HepG2 (cell line): ENCODE results near the gene ARF6. TPM values are rescaled to one million over a fixed set of nuclear protein-coding genes. Genes with fewer than 3 reads are reported as not detected.
A peak's percentile ranks its signal among the peaks of the same experiment; 100 is the strongest.

Source experiments
- ATAC-seq: fragments of 200-7000 bp; cut with Tn5 transposase; 3 replicates; pipeline ENCODE4 v1.9.1; 2020; ENCODE audit warnings: mild to moderate bottlenecking, moderate library complexity
- BruUV-seq: library from RNA; stranded (reverse); fragments of 400-500 nt; replicated peaks from 2 replicates; lab custom pipeline; 2021; lab: Mats Ljungman, UMichigan
- CTCF ChIA-PET: fragments of 300-600 bp; formaldehyde crosslinking; extraction: SDS; loops from one replicate; lab custom pipeline; 2021; ENCODE audit warnings: low total read pairs, inconsistent platforms, low intra/inter-chr PET ratio; lab: Yijun Ruan, JAX
- POLR2A ChIA-PET: fragments of 350-600 bp; sonication (Branson Sonifier 250); formaldehyde crosslinking; loops from one replicate; lab custom pipeline; 2020; ENCODE audit warnings: antibody characterized with exemption, inconsistent platforms; lab: Yijun Ruan, JAX
- DNase-seq: peaks from one replicate; pipeline ENCODE4 v3.0.0-alpha.2; 2015; ENCODE audit warnings: low spot score
- FAIRE-seq: peaks from 3 replicates; lab custom pipeline; 2011; peaks lifted over from hg19 to GRCh38; lab: Jason Lieb, UNC
- H2AFZ ChIP-seq: one replicate; pipeline ENCODE4 v1.6.1; 2011; ENCODE audit warnings: low read length, inconsistent platforms
- H3K27ac ChIP-seq: fragments of 300-600 bp; 3 replicates; pipeline ENCODE4 v1.8.0; 2011; ENCODE audit warnings: mixed run types, mild to moderate bottlenecking, mixed read lengths, low read length, inconsistent platforms; ENCODE audit not compliant: insufficient read depth; ENCODE audit errors: extremely low read length
- H3K27me3 ChIP-seq, 2 experiments: fragments of 200-600 bp in 1 of 2; 2 replicates in 1 of 2; 3 replicates in 1 of 2; pipeline versions ENCODE4 v1.6.0 to v1.8.0; 2011; ENCODE audit warnings: low read length in 2 of 2, mild to moderate bottlenecking in 2 of 2, moderate library complexity in 2 of 2, inconsistent platforms in 1 of 2; ENCODE audit not compliant: insufficient read depth in 2 of 2, control insufficient read depth in 1 of 2
- H3K36me3 ChIP-seq, 2 experiments: fragments of 200-600 bp in 1 of 2; replicated peaks in 1 of 2; 2 replicates in 1 of 2; 3 replicates in 1 of 2; pipeline versions ENCODE4 v1.5.1 to v1.8.0; 2011; ENCODE audit warnings: low read length in 2 of 2, inconsistent platforms in 1 of 2; ENCODE audit not compliant: insufficient read depth in 2 of 2, control insufficient read depth in 1 of 2
- H3K4me1 ChIP-seq: 2 replicates; pipeline ENCODE4 v1.5.1; 2012; ENCODE audit warnings: low read length, inconsistent platforms; ENCODE audit not compliant: insufficient read depth
- H3K4me2 ChIP-seq: 2 replicates; pipeline ENCODE4 v1.6.0; 2011; ENCODE audit warnings: low read depth, low read length, inconsistent platforms
- H3K4me3 ChIP-seq, 3 experiments: fragments of 200-600 bp in 1 of 3; sonication (generic), shearing (Covaris generic) in 1 of 3; replicated peaks in 1 of 3; 2 replicates each; pipeline ENCODE4 v1.5.1; 2011 to 2016; ENCODE audit warnings: low read length in 3 of 3, inconsistent platforms in 2 of 3, low read depth in 2 of 3, mild to moderate bottlenecking in 2 of 3, control low read depth in 1 of 3, mixed read lengths in 1 of 3; ENCODE audit not compliant: insufficient read depth in 1 of 3
- H3K79me2 ChIP-seq: one replicate; pipeline ENCODE4 v1.6.1; 2011; ENCODE audit warnings: low read length, inconsistent platforms; ENCODE audit not compliant: insufficient read depth
- H3K9ac ChIP-seq: 2 replicates; pipeline ENCODE4 v1.6.0; 2011; ENCODE audit warnings: mild to moderate bottlenecking, low read depth, low read length, inconsistent platforms; ENCODE audit not compliant: insufficient read depth
- H3K9me3 ChIP-seq: 2 replicates; pipeline ENCODE4 v1.5.1; 2012; ENCODE audit warnings: mild to moderate bottlenecking, low read length
- H4K20me1 ChIP-seq: 2 replicates; pipeline ENCODE4 v1.6.0; 2011; ENCODE audit warnings: inconsistent platforms, mild to moderate bottlenecking, low read length, moderate library complexity; ENCODE audit not compliant: insufficient read depth
- BCL3 ChIP-seq: sonication (generic); formaldehyde crosslinking; IDR thresholded peaks from 2 replicates; pipeline ENCODE4 v1.5.1; 2020; ENCODE audit warnings: mild to moderate bottlenecking, missing genetic modification reagents, moderate library complexity
- CREB1 ChIP-seq, 2 experiments: fragments of 450-650 bp in 1 of 2; IDR thresholded peaks; 2 replicates each; pipeline ENCODE4 v1.6.1; 2016 to 2017; ENCODE audit warnings: control low read depth in 1 of 2, mild to moderate bottlenecking in 1 of 2, missing compliant biosample characterization in 1 of 2, missing genetic modification characterization in 1 of 2
- HDAC2 ChIP-seq: sonication (generic); formaldehyde crosslinking; IDR thresholded peaks from 2 replicates; pipeline ENCODE4 v1.4.0; 2020; ENCODE audit warnings: missing genetic modification reagents
- JARID2 ChIP-seq: sonication (generic); formaldehyde crosslinking; IDR thresholded peaks from 2 replicates; pipeline ENCODE4 v1.8.1; 2023; ENCODE audit warnings: missing genetic modification reagents, inconsistent platforms; ENCODE audit not compliant: insufficient replicate concordance
- NPAS2 ChIP-seq: sonication (generic); formaldehyde crosslinking; IDR thresholded peaks from 2 replicates; pipeline ENCODE4 v1.8.0; 2022; ENCODE audit warnings: mild to moderate bottlenecking, missing genetic modification reagents, borderline replicate concordance
- POGZ ChIP-seq: sonication (generic); formaldehyde crosslinking; IDR thresholded peaks from 2 replicates; pipeline ENCODE4 v1.4.0; 2020; ENCODE audit warnings: mild to moderate bottlenecking, missing genetic modification reagents
- SALL1 ChIP-seq: sonication (generic); formaldehyde crosslinking; IDR thresholded peaks from 2 replicates; pipeline ENCODE4 v1.8.0; 2022; ENCODE audit warnings: mild to moderate bottlenecking, missing genetic modification reagents
- SMAD3 ChIP-seq: sonication (generic); formaldehyde crosslinking; IDR thresholded peaks from 2 replicates; pipeline ENCODE4 v1.4.0; 2020; ENCODE audit warnings: missing genetic modification reagents
- SRF ChIP-seq: IDR thresholded peaks from 2 replicates; pipeline ENCODE4 v1.6.1; 2011; ENCODE audit warnings: mild to moderate bottlenecking, low read depth, low read length, moderate library complexity
- TAF15 ChIP-seq: fragments of 200-400 bp; formaldehyde crosslinking; IDR thresholded peaks from one replicate; pipeline ENCODE4 v1.6.1; 2018; ENCODE audit warnings: mild to moderate bottlenecking, low read depth, low read length; ENCODE audit not compliant: poor library complexity, severe bottlenecking
- ZNF362 ChIP-seq: sonication (generic); formaldehyde crosslinking; IDR thresholded peaks from 2 replicates; pipeline ENCODE4 v1.4.0; 2020; ENCODE audit warnings: missing genetic modification reagents, mild to moderate bottlenecking, borderline replicate concordance
- ZNF503 ChIP-seq: sonication (generic); formaldehyde crosslinking; IDR thresholded peaks from 2 replicates; pipeline ENCODE4 v1.4.0; 2020; ENCODE audit warnings: missing genetic modification reagents
- ZNF598 ChIP-seq: sonication (generic); formaldehyde crosslinking; IDR thresholded peaks from 2 replicates; pipeline ENCODE4 v1.5.1; 2020; ENCODE audit warnings: mild to moderate bottlenecking, missing genetic modification reagents, borderline replicate concordance
- ZNF800 ChIP-seq: sonication (generic); formaldehyde crosslinking; IDR thresholded peaks from 2 replicates; pipeline ENCODE4 v1.4.0; 2020; ENCODE audit warnings: missing genetic modification reagents
- ZXDC ChIP-seq: sonication (generic); formaldehyde crosslinking; IDR thresholded peaks from 2 replicates; pipeline ENCODE4 v1.5.0; 2020; ENCODE audit warnings: mild to moderate bottlenecking, missing genetic modification reagents
- WGBS: methylation state at CpG from one replicate; pipeline ENCODE4 v1.1.6; 2017; ENCODE audit warnings: low lambda C conversion rate; 5-methylcytosine and 5-hydroxymethylcytosine counted together
- in situ Hi-C: cut with HindIII; loops from 2 replicates; pipeline ENCODE4 v1.10.0; 2017; ENCODE audit warnings: low pct_unique_long_range_greater_than_20kb; ENCODE audit not compliant: extremely low pct_ligation_motif_present
- intact Hi-C: fragments of 100-400 bp; cut with micrococcal nuclease; formaldehyde crosslinking; loops from one replicate; pipeline ENCODE4 v1.10.0; 2022; ENCODE audit not compliant: unreplicated experiment
- polyA plus RNA-seq, 8 experiments: library from polyadenylated mRNA; depleted of rRNA in 3 of 8; stranded (reverse) in 7 of 8; unstranded in 1 of 8; fragments of >200 nt; fragmentation: Illumina TruSeq in 4 of 8; extraction: Trizol in 4 of 8; gene quantifications; 2 replicates each; pipeline versions ENCODE4 v1.2.1 to v1.2.3, GENCODE V29; 2011 to 2016; ENCODE audit warnings: low read depth in 4 of 8, missing spikeins in 1 of 8, mixed read lengths in 1 of 8; ENCODE audit not compliant: insufficient read depth in 1 of 8
- total RNA-seq, 5 experiments: library from RNA; depleted of rRNA; stranded (reverse); fragments of >200 nt; fragmentation: Illumina TruSeq; extraction: Trizol; gene quantifications; 2 replicates each; pipeline ENCODE4 v1.2.3, GENCODE V29; 2016; ENCODE audit warnings: low read depth in 1 of 5

The ARF6 gene
- total and polyA plus RNA-seq, 2 of the 13 experiments (the other 11 are each of a cell fraction or from before 2014, with no cell fraction given) = 12.7 to 31.9 TPM

- 55% methylated on average over 3 of the region's 3 CpGs for WGBS
- Histone ChIP-seq H3K27ac (no peak overlapping the region), H3K4me2 (no peak overlapping the region), H3K9ac (no peak overlapping the region), H3K9me3 (peaks cover 8% of the 10 kb centered on the region; the same call in 1 of the 2 replicates), H3K36me3 (no peaks in the 10 kb centered on the region), H3K4me3 (no peak overlapping the region), H2AFZ (no peak overlapping the region), H3K4me1 (peaks cover 41% of the 10 kb centered on the region), H3K27me3 (no peaks in the 10 kb centered on the region; a peak in 1 of 5 replicates), H4K20me1 (no peaks in the 10 kb centered on the region), H3K79me2 (no peaks in the 10 kb centered on the region)
- in situ Hi-C loops (no loop called here), intact Hi-C loops (no loop called here)
- POLR2A ChIA-PET = no interaction called here
- FAIRE-seq (no peak), ATAC-seq (peak; percentile 92), DNase-seq (peak; percentile 22)
- CTCF ChIA-PET = no interaction called here
- BruUV-seq = no TSS peak
- TF ChIP-seq ZXDC (no peak), CREB1 (IDR thresholded peaks at IDR 0.05) (0 out of 2 replicates have a peak, but pooled peaks have one; percentile 19), CREB1 (CRISPR knock-in tag; IDR thresholded peaks at IDR 0.05) (no peak), TAF15 (no peak), HDAC2 (no peak), NPAS2 (CRISPR knock-in tag) (no peak), ZNF800 (CRISPR knock-in tag) (no peak), BCL3 (CRISPR knock-in tag) (no peak), POGZ (peak; percentile 58; the same call in 1 of the 2 replicates), ZNF598 (CRISPR knock-in tag) (no peak), ZNF362 (no peak), ZNF503 (CRISPR knock-in tag) (no peak), SRF (no peak), SMAD3 (CRISPR knock-in tag) (0 out of 2 replicates have a peak, but pooled peaks have one; percentile 42), SALL1 (CRISPR knock-in tag) (peak; percentile 55; the same call in 1 of the 2 replicates), JARID2 (CRISPR knock-in tag) (no peak)
Observed at GRCh38 chr14:49935526-49935925, 42.6 kb downstream of the ARF6 start.
